LHCN-M2 (cell line): ENCODE data around the gene CMTM7. TPM values are rescaled to one million over a fixed set of nuclear protein-coding genes. Genes with fewer than 3 reads are reported as not detected.

Experiments
- DNase-seq: peaks from one replicate; pipeline ENCODE4 v3.0.0-alpha.2; 2012; ENCODE audit warnings: low read depth
- total RNA-seq: library from RNA; depleted of rRNA; stranded (reverse); fragments of >200 nt; gene quantifications from 2 replicates; pipeline ENCODE4 v1.2.3, GENCODE V29; 2014; rRNA removed

The CMTM7 gene
- total RNA-seq, 1 experiment from 2014 or later = 11.3 TPM

DNA sequence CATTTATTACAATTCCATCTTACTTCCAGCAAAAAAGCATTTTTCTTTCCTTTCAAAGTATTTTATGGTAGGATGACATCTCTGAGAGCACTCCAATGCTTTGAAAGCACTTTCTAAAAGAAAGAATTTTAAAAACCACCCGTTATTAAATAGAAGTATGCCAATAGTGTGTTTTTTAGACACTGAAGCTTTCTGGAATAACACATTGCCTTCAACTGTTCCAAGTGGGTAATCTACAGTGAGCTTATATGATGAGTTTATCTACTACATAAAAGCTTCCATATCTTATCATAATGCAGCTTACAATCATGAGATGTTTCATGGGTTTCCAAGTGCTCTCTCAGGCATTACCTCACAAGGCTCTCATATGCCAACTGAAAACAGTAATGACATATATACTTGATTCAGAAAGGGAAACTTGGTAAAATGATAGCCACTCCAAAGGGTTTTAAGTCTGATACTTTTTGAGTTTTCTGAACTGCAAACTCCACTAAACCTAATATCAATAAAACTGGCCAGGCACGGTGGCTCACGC lies 96.9 kb downstream of the CMTM7 start:
- no peak for DNase-seq

GRCh38 chr3:32492684-32493436 lies 101.2 kb downstream of the CMTM7 start:
- no peak for DNase-seq

- no peak for DNase-seq
These were observed 102.1 kb downstream of the CMTM7 start for GRCh38 chr3:32493437-32494414.

- no peak for DNase-seq
These were observed 103.4 kb downstream of the CMTM7 start for GRCh38 chr3:32495085-32495484.

- no peak for DNase-seq
These were observed 104.0 kb downstream of the CMTM7 start for GRCh38 chr3:32495609-32496008.

DNA sequence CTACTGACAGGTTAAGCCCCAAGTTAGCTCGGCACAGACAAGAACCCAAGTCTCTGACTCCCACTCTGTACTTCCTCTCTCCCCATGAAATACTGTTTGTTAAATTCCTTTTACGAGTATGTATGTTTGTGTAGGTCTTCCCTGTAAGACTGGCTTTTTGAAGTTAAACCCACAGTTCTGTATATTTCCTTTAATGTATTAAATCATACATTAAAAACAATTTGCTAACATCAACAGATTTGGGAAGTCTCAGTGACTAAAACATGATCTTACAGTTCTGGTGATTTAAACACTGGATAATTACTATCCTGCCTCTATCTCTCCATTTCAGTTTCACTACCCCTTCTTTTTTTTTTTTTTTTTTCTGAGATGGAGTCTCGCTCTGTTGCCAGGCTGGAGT lies 106.6 kb downstream of the CMTM7 start:
- DNase-seq = no peak

GRCh38 chr3:32498992-32499391 lies 107.3 kb downstream of the CMTM7 start:
- no peak for DNase-seq

DNA sequence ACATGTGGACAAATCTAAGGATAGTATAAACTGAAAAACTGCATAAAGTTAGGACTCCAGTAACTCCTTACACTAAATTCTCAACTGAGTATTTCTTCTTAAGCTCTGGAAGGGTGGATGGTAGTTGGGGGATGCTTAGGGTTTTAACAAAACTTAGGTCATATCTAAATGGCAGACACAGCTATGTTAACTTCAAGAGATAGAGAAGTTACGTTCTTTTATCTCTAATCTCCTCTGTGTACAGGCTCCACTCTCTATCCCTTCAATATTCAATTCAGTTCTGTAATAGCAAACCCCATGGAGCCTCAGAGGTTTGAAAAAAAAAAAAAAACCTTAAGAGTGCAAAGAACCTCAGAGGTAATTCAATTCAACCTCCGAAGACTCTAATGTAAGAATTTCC lies 107.9 kb downstream of the CMTM7 start:
- no peak for DNase-seq

DNA sequence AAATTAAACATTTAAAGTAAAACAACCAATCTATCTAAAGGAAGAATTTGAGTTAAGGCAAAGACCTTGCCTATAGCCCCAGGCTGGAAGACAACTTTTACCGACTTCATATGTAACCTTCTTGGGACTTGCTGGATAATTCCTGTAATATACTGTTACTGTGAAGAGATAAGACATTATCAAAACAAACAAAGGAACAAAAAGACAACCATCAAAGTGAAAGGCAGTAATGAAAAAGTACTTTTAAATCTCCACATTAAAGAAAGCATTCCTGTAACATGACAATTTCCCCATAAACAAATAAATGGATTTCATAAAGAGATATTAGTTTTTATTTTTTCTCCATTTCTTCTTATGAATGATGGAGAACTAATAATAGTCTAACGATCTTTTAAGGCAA lies 108.6 kb downstream of the CMTM7 start:
- DNase-seq = no peak

GRCh38 chr3:32500880-32501782 lies 109.5 kb downstream of the CMTM7 start:
- DNase-seq = no peak

DNA sequence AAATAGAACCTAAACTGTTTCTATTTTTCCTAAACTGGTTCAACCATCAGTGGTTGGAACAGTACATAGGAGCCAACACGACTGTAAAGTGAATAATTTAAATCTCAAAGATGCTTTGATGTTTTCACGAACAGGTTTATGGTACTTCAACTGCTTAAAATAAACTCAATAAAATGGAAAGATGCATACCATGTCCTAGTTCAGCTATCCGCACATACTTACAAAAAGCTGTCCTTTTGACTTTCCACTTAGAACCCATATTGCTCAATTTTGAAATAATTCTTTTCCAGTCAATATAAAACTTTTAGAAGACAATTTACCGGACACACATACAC lies 110.1 kb downstream of the CMTM7 start:
- no peak for DNase-seq

- peak; percentile 70 for DNase-seq
These were observed 110.7 kb downstream of the CMTM7 start, which contains the start of gene CMTM6 for GRCh38 chr3:32502118-32502945. Gene CMTM6 (minus strand): TSS chr3:32502852. CDS start chr3:32502745, 107 bp downstream.

- DNase-seq = no peak
These were observed 111.3 kb downstream of the CMTM7 start for GRCh38 chr3:32502946-32503286.

Other genes starting within 250 kb of the CMTM7 start
- 7.0 and 7.1 TPM in 2 replicates for gene CMTM8, start 153.2 kb upstream of the CMTM7 start, total RNA-seq
- 80.6 and 93.1 TPM in 2 replicates for gene CMTM6, start 111.0 kb downstream of the CMTM7 start, total RNA-seq
- gene DYNC1LI1, start 179.0 kb downstream of the CMTM7 start, total RNA-seq = 42.6 and 50.1 TPM in 2 replicates